ENCODE measurements around the gene MGAT4C.

Gene MGAT4C

DNA sequence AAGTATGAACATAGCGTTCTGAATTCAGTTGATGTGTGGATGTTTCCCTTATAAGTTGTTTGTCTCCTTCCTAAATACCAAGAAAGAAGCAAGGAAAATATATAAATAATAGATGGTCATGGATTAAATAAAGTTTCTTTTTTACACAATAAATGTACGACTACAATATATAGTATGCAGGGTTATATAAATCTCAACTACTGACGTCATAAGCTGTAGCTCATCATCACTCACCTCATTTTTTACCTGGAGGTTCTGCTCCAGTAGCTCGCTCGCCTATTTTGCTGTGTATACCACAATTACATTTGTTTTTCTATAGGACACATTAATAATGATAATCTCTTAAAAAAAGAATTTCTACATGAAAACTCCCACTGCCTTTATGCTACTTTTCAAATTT, 272.6 kb downstream of the MGAT4C start:
- Histone ChIP-seq H3K79me2 (ENCODE audit: insufficient read depth, low read depth) (no peaks in the 10 kb centered on the region), H4K20me1 (ENCODE audit: insufficient read depth) (no peaks in the 10 kb centered on the region), H3K36me3 (ENCODE audit: insufficient read depth) (no peaks in the 10 kb centered on the region), H3K4me2 (no peak overlapping the region), H3K4me1 (ENCODE audit: low read depth, poor library complexity, severe bottlenecking) (peaks cover 27% of the 10 kb centered on the region), H3K27me3 (ENCODE audit: insufficient read depth, low read depth) (no peaks in the 10 kb centered on the region), H3K4me3 (IDR thresholded peaks at IDR 0.05; ENCODE audit: insufficient read depth, low read depth, low read length) (no peak overlapping the region), H3K27ac (no peak overlapping the region), H3K9ac (no peak overlapping the region), H2AFZ (ENCODE audit: low read depth) (no peak overlapping the region)
- TF ChIP-seq CTCF (conservative IDR thresholded peaks at IDR 0.05; ENCODE audit: low read depth, low read length) = no peak

GRCh38 chr12:85979641-85980040, 276.6 kb downstream of the MGAT4C start:
- no peaks in the 10 kb centered on the region for H3K27me3 ChIP-seq (ENCODE audit: insufficient read depth, low read depth)
- H3K79me2 ChIP-seq (ENCODE audit: insufficient read depth, low read depth) = no peaks in the 10 kb centered on the region
- no peak overlapping the region for H2AFZ ChIP-seq (ENCODE audit: low read depth)
- H3K36me3 ChIP-seq (ENCODE audit: insufficient read depth) = no peaks in the 10 kb centered on the region
- H3K27ac ChIP-seq = no peak overlapping the region
- H3K4me3 ChIP-seq (IDR thresholded peaks at IDR 0.05; ENCODE audit: insufficient read depth, low read depth, low read length) = no peak overlapping the region
- no peak overlapping the region for H3K9ac ChIP-seq
- peaks cover 8% of the 10 kb centered on the region for H3K4me1 ChIP-seq (ENCODE audit: low read depth, poor library complexity, severe bottlenecking)
- TF ChIP-seq CTCF (conservative IDR thresholded peaks at IDR 0.05; ENCODE audit: low read depth, low read length) = no peak
- no peaks in the 10 kb centered on the region for H4K20me1 ChIP-seq (ENCODE audit: insufficient read depth)
- H3K4me2 ChIP-seq = no peak overlapping the region

GRCh38 chr12:85975716-85976115, 280.5 kb downstream of the MGAT4C start:
- H3K4me3 ChIP-seq (IDR thresholded peaks at IDR 0.05; ENCODE audit: insufficient read depth, low read depth, low read length) = no peak overlapping the region
- no peak overlapping the region for H3K4me2 ChIP-seq
- no peaks in the 10 kb centered on the region for H3K36me3 ChIP-seq (ENCODE audit: insufficient read depth)
- H2AFZ ChIP-seq (ENCODE audit: low read depth) = no peak overlapping the region
- H3K4me1 ChIP-seq (ENCODE audit: low read depth, poor library complexity, severe bottlenecking) = no peaks in the 10 kb centered on the region
- no peaks in the 10 kb centered on the region for H3K79me2 ChIP-seq (ENCODE audit: insufficient read depth, low read depth)
- H3K9ac ChIP-seq = no peak overlapping the region
- H3K27ac ChIP-seq = no peak overlapping the region
- no peaks in the 10 kb centered on the region for H3K27me3 ChIP-seq (ENCODE audit: insufficient read depth, low read depth)
- H4K20me1 ChIP-seq (ENCODE audit: insufficient read depth) = no peaks in the 10 kb centered on the region
- no peak for TF ChIP-seq CTCF (conservative IDR thresholded peaks at IDR 0.05; ENCODE audit: low read depth, low read length)

DNA sequence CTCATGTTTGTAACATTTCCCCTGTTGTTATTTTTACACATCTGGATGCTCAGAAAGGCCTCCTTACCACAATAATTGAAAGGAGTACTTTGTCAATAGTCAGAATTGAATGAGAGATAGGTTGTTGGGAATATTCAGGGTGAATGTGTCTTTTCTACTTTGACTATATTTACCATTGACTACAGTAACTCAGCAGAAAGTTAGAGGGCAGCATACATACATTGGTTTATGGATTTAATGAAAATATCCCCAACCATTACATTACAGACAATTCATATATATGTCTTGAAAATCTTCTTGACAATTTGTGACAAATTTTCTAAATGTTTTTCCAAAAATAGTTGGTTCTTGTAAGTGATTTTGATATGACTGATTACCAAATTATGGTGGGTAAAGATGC, 284.4 kb downstream of the MGAT4C start:
- Histone ChIP-seq H3K36me3 (ENCODE audit: insufficient read depth) (no peaks in the 10 kb centered on the region), H3K4me3 (IDR thresholded peaks at IDR 0.05; ENCODE audit: insufficient read depth, low read depth, low read length) (no peak overlapping the region), H3K9ac (no peak overlapping the region), H3K79me2 (ENCODE audit: insufficient read depth, low read depth) (no peaks in the 10 kb centered on the region), H4K20me1 (ENCODE audit: insufficient read depth) (no peaks in the 10 kb centered on the region), H3K27me3 (ENCODE audit: insufficient read depth, low read depth) (no peaks in the 10 kb centered on the region), H3K4me2 (no peak overlapping the region), H3K4me1 (ENCODE audit: low read depth, poor library complexity, severe bottlenecking) (no peaks in the 10 kb centered on the region), H3K27ac (no peak overlapping the region), H2AFZ (ENCODE audit: low read depth) (no peak overlapping the region)
- no peak for TF ChIP-seq CTCF (conservative IDR thresholded peaks at IDR 0.05; ENCODE audit: low read depth, low read length)

DNA sequence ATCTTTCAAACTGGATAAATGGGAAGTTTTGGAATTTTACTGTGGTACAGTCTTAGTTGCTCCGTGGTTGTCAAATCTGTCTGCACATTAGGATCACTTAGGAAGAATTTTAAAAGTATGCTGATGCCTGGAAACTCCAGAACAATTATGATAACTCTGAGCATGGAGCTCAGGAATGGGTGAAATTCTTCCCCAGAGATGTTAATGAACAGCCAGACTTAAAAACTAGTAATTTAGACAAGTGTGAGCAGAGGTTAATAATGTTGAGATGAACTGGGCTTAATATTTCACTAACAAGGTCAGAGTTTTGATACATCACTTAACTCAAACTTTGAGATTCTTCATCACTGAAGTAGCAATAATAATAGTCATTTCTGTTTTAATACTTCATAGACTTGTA, 287.6 kb downstream of the MGAT4C start:
- no peak overlapping the region for H3K9ac ChIP-seq
- no peak overlapping the region for H2AFZ ChIP-seq (ENCODE audit: low read depth)
- H3K27me3 ChIP-seq (ENCODE audit: insufficient read depth, low read depth) = no peaks in the 10 kb centered on the region
- TF ChIP-seq CTCF (conservative IDR thresholded peaks at IDR 0.05; ENCODE audit: low read depth, low read length) = no peak
- H3K27ac ChIP-seq = no peak overlapping the region
- H3K4me1 ChIP-seq (ENCODE audit: low read depth, poor library complexity, severe bottlenecking) = no peaks in the 10 kb centered on the region
- H3K4me3 ChIP-seq (IDR thresholded peaks at IDR 0.05; ENCODE audit: insufficient read depth, low read depth, low read length) = no peak overlapping the region
- H3K4me2 ChIP-seq = no peak overlapping the region
- no peaks in the 10 kb centered on the region for H4K20me1 ChIP-seq (ENCODE audit: insufficient read depth)
- no peaks in the 10 kb centered on the region for H3K36me3 ChIP-seq (ENCODE audit: insufficient read depth)
- no peaks in the 10 kb centered on the region for H3K79me2 ChIP-seq (ENCODE audit: insufficient read depth, low read depth)
